ENCODE results near the gene CGB1. TPM values are rescaled to one million over a fixed set of nuclear protein-coding genes. Genes with fewer than 3 reads are reported as not detected.

Gene CGB1
- total and polyA plus RNA-seq, 2 of the 13 experiments (the other 11 are each of a cell fraction or from before 2014, with no cell fraction given), result not detected

- 0 out of 4 replicates have a peak, but pooled peaks of 1 of the 2 experiments have one; percentile 50 for TF ChIP-seq KLF16 (CRISPR knock-in tag; IDR thresholded peaks at IDR 0.05)
- no peak for TF ChIP-seq ZNF33B (CRISPR knock-in tag; IDR thresholded peaks at IDR 0.05)
- no peak for TF ChIP-seq ZNF775 (CRISPR knock-in tag; IDR thresholded peaks at IDR 0.05; ENCODE audit: borderline replicate concordance)
- TF ChIP-seq, protein P1, sequence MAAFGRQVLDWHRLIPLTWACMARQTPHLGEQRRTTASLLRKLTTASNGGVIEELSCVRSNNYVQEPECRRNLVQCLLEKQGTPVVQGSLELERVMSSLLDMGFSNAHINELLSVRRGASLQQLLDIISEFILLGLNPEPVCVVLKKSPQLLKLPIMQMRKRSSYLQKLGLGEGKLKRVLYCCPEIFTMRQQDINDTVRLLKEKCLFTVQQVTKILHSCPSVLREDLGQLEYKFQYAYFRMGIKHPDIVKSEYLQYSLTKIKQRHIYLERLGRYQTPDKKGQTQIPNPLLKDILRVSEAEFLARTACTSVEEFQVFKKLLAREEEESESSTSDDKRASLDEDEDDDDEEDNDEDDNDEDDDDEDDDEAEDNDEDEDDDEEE (CRISPR knock-in tag; IDR thresholded peaks at IDR 0.05), result no peak
- no peak for TF ChIP-seq ZNF597 (CRISPR knock-in tag; IDR thresholded peaks at IDR 0.05)
- no peak for TF ChIP-seq ISL2 (CRISPR knock-in tag; IDR thresholded peaks at IDR 0.05)
- TF ChIP-seq, protein P2, sequence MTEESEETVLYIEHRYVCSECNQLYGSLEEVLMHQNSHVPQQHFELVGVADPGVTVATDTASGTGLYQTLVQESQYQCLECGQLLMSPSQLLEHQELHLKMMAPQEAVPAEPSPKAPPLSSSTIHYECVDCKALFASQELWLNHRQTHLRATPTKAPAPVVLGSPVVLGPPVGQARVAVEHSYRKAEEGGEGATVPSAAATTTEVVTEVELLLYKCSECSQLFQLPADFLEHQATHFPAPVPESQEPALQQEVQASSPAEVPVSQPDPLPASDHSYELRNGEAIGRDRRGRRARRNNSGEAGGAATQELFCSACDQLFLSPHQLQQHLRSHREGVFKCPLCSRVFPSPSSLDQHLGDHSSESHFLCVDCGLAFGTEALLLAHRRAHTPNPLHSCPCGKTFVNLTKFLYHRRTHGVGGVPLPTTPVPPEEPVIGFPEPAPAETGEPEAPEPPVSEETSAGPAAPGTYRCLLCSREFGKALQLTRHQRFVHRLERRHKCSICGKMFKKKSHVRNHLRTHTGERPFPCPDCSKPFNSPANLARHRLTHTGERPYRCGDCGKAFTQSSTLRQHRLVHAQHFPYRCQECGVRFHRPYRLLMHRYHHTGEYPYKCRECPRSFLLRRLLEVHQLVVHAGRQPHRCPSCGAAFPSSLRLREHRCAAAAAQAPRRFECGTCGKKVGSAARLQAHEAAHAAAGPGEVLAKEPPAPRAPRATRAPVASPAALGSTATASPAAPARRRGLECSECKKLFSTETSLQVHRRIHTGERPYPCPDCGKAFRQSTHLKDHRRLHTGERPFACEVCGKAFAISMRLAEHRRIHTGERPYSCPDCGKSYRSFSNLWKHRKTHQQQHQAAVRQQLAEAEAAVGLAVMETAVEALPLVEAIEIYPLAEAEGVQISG (CRISPR knock-in tag; IDR thresholded peaks at IDR 0.05), result 0 out of 2 replicates have a peak, but pooled peaks have one; percentile 31
- no peak for TF ChIP-seq GTF3A (CRISPR knock-in tag; conservative IDR thresholded peaks at IDR 0.05)
- TF ChIP-seq ZNF460 (CRISPR knock-in tag; IDR thresholded peaks at IDR 0.05; ENCODE audit: borderline replicate concordance), result 0 out of 2 replicates have a peak, but pooled peaks have one; percentile 11
- no peak for TF ChIP-seq ZNF572 (CRISPR knock-in tag; IDR thresholded peaks at IDR 0.05)
- TF ChIP-seq ZNF703 (CRISPR knock-in tag; IDR thresholded peaks at IDR 0.05; ENCODE audit: borderline replicate concordance), result no peak
- no peak for TF ChIP-seq ZNF781 (CRISPR knock-in tag; IDR thresholded peaks at IDR 0.05; ENCODE audit: borderline replicate concordance, not compliant biosample characterization)
- peak; percentile 55 for TF ChIP-seq CTCF (CRISPR knock-in tag; IDR thresholded peaks at IDR 0.05)
- no peak for TF ChIP-seq YEATS4 (CRISPR knock-in tag; IDR thresholded peaks at IDR 0.05; ENCODE audit: borderline replicate concordance)
- TF ChIP-seq, protein P3, sequence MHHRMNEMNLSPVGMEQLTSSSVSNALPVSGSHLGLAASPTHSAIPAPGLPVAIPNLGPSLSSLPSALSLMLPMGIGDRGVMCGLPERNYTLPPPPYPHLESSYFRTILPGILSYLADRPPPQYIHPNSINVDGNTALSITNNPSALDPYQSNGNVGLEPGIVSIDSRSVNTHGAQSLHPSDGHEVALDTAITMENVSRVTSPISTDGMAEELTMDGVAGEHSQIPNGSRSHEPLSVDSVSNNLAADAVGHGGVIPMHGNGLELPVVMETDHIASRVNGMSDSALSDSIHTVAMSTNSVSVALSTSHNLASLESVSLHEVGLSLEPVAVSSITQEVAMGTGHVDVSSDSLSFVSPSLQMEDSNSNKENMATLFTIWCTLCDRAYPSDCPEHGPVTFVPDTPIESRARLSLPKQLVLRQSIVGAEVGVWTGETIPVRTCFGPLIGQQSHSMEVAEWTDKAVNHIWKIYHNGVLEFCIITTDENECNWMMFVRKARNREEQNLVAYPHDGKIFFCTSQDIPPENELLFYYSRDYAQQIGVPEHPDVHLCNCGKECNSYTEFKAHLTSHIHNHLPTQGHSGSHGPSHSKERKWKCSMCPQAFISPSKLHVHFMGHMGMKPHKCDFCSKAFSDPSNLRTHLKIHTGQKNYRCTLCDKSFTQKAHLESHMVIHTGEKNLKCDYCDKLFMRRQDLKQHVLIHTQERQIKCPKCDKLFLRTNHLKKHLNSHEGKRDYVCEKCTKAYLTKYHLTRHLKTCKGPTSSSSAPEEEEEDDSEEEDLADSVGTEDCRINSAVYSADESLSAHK (CRISPR knock-in tag; IDR thresholded peaks at IDR 0.05; ENCODE audit: borderline replicate concordance), result no peak
- no peak for TF ChIP-seq YY1 (IDR thresholded peaks at IDR 0.05; ENCODE audit: insufficient read depth, insufficient replicate concordance, low read depth, low read length)
- no peak for TF ChIP-seq HNRNPK (IDR thresholded peaks at IDR 0.05; ENCODE audit: low read depth, low read length, poor library complexity, severe bottlenecking)
- peak; percentile 46; the same call in 1 of the 2 replicates for TF ChIP-seq GABPB1 (CRISPR knock-in tag; IDR thresholded peaks at IDR 0.05)
Observed at GRCh38 chr19:49056101-49056901, 19.6 kb upstream of the CGB1 start (continued).
